ENCODE data around the gene EXO1. TPM values are rescaled to one million over a fixed set of nuclear protein-coding genes. Genes with fewer than 3 reads are reported as not detected.

The EXO1 gene
- total RNA-seq, 4 donors from 2014 or later = 0.52 to 10.0 TPM; not detected in 2

DNA sequence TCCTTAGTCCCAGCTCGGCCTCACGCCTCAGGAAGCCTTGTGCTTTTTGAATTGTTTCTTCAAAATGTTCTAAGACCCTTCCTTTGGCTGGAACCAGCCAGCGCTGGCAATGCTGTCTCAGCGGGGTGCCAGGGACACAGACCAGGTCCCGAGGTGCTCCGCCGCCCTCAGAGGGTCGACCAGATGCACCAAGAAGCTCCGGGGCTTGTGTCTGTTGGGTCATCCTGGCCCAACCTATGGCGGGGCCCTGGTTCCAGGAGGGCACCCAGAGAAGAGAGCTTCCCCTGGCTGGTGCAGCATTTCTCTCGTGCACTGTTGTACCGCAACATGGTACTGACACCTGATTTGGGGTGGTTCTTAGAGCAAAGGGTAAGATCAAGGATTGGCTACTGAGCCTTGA lies 69.5 kb downstream of the EXO1 start:
- Histone ChIP-seq H3K36me3 (no peaks in the 10 kb centered on the region), H3K27ac (no peak overlapping the region), H3K9me3 (no peaks in the 10 kb centered on the region), H3K4me1 (no peaks in the 10 kb centered on the region), H3K4me3 (no peak overlapping the region), H3K27me3 (no peaks in the 10 kb centered on the region)
- intact Hi-C loops (cut with DNase I; ENCODE audit: low total_unique reads) = no loop called here
- no peak for TF ChIP-seq POLR2A (IDR thresholded peaks at IDR 0.05)
- no peak for TF ChIP-seq CTCF (IDR thresholded peaks at IDR 0.05)
- DNase-seq = no peak

DNA sequence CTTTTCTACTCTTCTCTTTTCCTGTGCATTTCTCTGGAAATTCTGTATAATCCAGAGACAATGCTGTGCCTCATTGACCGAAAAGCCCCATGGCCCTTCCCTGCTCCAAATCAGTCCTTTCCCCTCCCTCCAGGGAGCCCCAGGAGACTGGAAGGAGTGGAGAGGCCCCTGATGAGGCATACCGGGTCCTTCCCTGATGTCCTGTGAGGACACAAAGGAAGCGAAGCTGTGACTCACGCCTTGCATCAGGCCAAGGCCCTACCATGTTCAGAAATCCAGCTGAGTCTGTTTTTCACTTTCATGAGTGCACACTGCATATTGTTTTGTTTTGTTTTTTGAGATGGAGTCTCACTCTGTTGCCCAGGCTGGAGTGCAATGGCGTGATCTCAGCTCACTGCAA lies 70.9 kb downstream of the EXO1 start:
- H3K9me3 ChIP-seq = no peaks in the 10 kb centered on the region
- TF ChIP-seq POLR2A (IDR thresholded peaks at IDR 0.05) = no peak
- TF ChIP-seq CTCF (IDR thresholded peaks at IDR 0.05) = no peak
- H3K36me3 ChIP-seq = no peaks in the 10 kb centered on the region
- no peak for DNase-seq
- no peak overlapping the region for H3K27ac ChIP-seq
- H3K4me1 ChIP-seq = no peaks in the 10 kb centered on the region
- H3K27me3 ChIP-seq = no peaks in the 10 kb centered on the region
- no peak overlapping the region for H3K4me3 ChIP-seq
- intact Hi-C loops (cut with DNase I; ENCODE audit: low total_unique reads) = no loop called here

DNA sequence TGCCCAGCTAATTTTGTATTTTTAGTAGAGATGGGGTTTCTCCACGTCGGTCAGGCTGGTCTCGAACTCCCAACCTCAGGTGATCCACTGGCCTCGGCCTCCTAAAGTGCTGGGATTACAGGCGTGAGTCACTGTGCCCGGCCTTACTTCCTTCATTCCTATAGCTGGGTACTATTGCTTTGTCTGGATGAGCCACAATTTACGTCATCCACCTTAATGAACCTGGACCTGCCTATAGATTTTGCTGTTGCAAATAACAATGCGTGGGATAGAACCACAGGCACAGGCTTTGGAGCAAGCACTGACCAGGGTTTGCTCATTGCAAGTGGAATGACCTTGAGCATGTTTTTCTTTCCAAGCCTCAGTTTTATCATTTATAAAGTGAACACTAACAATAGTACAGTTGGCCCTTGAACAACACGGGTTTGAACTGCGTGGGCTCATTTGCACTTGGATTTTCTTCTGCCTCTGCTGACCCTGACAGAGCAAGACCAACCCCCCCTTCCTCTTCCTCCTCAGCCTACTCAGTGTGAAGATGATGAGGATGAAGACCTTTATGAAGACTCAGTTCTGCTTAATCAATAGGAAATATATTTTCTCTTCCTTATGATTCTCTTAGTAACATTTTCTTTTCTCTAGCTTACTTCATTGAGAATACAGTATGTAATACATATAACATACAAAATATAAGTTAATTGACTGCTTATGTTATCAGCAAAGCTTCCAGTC lies 76.2 kb downstream of the EXO1 start:
- DNase-seq = no peak
- no peak overlapping the region for H3K27ac ChIP-seq
- H3K36me3 ChIP-seq = no peaks in the 10 kb centered on the region
- no peak for TF ChIP-seq POLR2A (IDR thresholded peaks at IDR 0.05)
- no peaks in the 10 kb centered on the region for H3K9me3 ChIP-seq
- H3K27me3 ChIP-seq = no peaks in the 10 kb centered on the region
- no peak overlapping the region for H3K4me3 ChIP-seq
- H3K4me1 ChIP-seq = no peaks in the 10 kb centered on the region
- intact Hi-C loops (cut with DNase I; ENCODE audit: low total_unique reads) = no loop called here

DNA sequence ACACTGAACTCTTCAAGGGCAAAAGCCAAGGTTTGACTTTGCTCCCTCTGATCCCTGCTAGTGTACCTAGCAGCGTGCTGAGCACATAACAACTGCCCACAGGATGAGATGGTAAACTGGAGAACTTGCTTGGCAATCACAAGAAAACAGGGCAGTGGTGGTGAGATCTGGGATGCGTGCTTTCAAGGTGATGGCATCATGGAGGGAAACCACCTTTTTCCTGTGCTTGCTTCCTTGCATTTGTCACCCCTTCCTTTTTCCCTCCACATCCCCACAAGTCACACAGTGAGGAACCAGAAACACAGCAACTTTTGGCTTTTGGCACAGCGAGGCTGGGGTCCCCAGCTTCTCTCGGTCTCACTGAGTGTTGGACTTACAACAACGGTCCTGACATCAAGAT lies 78.1 kb downstream of the EXO1 start:
- Histone ChIP-seq H3K27me3 (no peaks in the 10 kb centered on the region), H3K4me1 (no peaks in the 10 kb centered on the region), H3K36me3 (no peaks in the 10 kb centered on the region), H3K27ac (no peak overlapping the region), H3K4me3 (no peak overlapping the region), H3K9me3 (no peaks in the 10 kb centered on the region)
- intact Hi-C loops (cut with DNase I; ENCODE audit: low total_unique reads) = no loop called here
- TF ChIP-seq POLR2A (IDR thresholded peaks at IDR 0.05) (no peak), CTCF (IDR thresholded peaks at IDR 0.05) (no peak)
- no peak for DNase-seq

GRCh38 chr1:241927321-241927720 lies 79.3 kb downstream of the EXO1 start:
- no peaks in the 10 kb centered on the region for H3K4me1 ChIP-seq
- no peaks in the 10 kb centered on the region for H3K27me3 ChIP-seq
- no peak for DNase-seq
- TF ChIP-seq CTCF (IDR thresholded peaks at IDR 0.05) (no peak), POLR2A (IDR thresholded peaks at IDR 0.05) (no peak)
- H3K4me3 ChIP-seq = no peak overlapping the region
- no peaks in the 10 kb centered on the region for H3K9me3 ChIP-seq
- intact Hi-C loops (cut with DNase I; ENCODE audit: low total_unique reads) = no loop called here
- H3K27ac ChIP-seq = no peak overlapping the region
- H3K36me3 ChIP-seq = no peaks in the 10 kb centered on the region

GRCh38 chr1:241932845-241933244 lies 84.8 kb downstream of the EXO1 start:
- intact Hi-C loops (cut with DNase I; ENCODE audit: low total_unique reads) = no loop called here
- no peak overlapping the region for H3K4me3 ChIP-seq
- no peaks in the 10 kb centered on the region for H3K36me3 ChIP-seq
- H3K9me3 ChIP-seq = no peaks in the 10 kb centered on the region
- H3K27me3 ChIP-seq = no peaks in the 10 kb centered on the region
- no peak for TF ChIP-seq CTCF (IDR thresholded peaks at IDR 0.05)
- no peak for TF ChIP-seq POLR2A (IDR thresholded peaks at IDR 0.05)
- no peaks in the 10 kb centered on the region for H3K4me1 ChIP-seq
- H3K27ac ChIP-seq = no peak overlapping the region
- no peak for DNase-seq

Measured in uterus (tissue), 4 donors.